ENCODE results near the gene TRIO. TPM values are rescaled to one million over a fixed set of nuclear protein-coding genes. Genes with fewer than 3 reads are reported as not detected.

The TRIO gene
- total RNA-seq, 2 experiments from 2014 or later = 3.7 to 4.2 TPM

GRCh38 chr5:14451871-14452270, 308.7 kb downstream of the TRIO start:
- no peaks in the 10 kb centered on the region for H3K9me3 Mint-ChIP-seq
- no peak overlapping the region for H3K27ac Mint-ChIP-seq
- peaks cover 2% of the 10 kb centered on the region for H3K36me3 Mint-ChIP-seq (ENCODE audit: low read depth)
- no peak for DNase-seq
- no peak overlapping the region for H3K4me3 Mint-ChIP-seq
- POLR2A ChIA-PET = no interaction called here
- CTCF ChIA-PET = interaction anchor here (0.6 to 0.9 kb wide), 3 partner anchors 14 to 675 kb away, joined by 3 to 5 read pairs (median 3); no protein-coding TSS in a partner anchor
- H3K27me3 Mint-ChIP-seq = no peaks in the 10 kb centered on the region
- peaks cover 3% of the 10 kb centered on the region for H3K4me1 Mint-ChIP-seq

DNA sequence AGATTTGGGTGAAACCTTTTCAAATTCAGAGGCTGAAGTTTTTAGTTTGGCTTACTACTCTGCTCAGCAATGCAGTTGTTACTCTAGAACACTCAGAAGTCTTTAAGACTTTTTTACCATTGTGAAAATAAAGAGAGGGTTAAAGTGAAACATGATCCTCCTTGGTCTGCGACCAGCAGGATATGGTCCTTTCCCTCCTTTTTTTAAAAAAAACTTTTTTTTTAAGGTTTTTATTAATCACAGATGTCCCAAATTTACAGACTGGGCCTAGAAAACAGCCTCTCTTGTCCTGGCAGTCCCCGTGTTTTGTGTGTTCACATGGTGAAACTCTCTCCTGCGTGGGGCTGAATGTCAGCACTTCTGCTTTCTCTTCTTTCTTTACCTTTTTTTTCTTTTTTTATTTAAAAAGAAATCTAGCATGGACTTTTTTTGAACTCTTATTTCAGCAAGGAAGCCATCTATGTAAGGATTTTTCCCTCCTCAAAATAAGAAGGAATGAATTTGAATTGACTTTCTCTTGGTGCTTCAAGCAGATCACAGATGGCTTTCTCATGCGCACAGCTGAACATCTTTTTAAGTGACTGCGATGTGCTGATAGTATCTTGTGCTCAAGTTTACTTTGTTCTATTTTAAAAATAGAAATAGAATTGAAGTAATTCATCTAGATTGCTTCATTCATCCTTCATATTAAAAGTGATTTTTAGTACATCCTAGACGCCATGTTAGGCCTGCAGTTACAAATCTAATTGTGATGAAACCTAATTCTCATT, 309.7 kb downstream of the TRIO start:
- Mint-ChIP-seq H3K27me3 (no peaks in the 10 kb centered on the region), H3K36me3 (ENCODE audit: low read depth) (peaks cover 2% of the 10 kb centered on the region), H3K4me1 (peaks cover 3% of the 10 kb centered on the region), H3K4me3 (no peak overlapping the region), H3K27ac (no peak overlapping the region), H3K9me3 (no peaks in the 10 kb centered on the region)
- DNase-seq = no peak
- ChIA-PET CTCF (no interaction called here), POLR2A (no interaction called here)

GRCh38 chr5:14453481-14453880, 310.3 kb downstream of the TRIO start:
- Mint-ChIP-seq H3K4me1 (peaks cover 3% of the 10 kb centered on the region), H3K27me3 (no peaks in the 10 kb centered on the region), H3K9me3 (no peaks in the 10 kb centered on the region), H3K4me3 (no peak overlapping the region), H3K36me3 (ENCODE audit: low read depth) (peaks cover 2% of the 10 kb centered on the region), H3K27ac (no peak overlapping the region)
- CTCF ChIA-PET = no interaction called here
- POLR2A ChIA-PET = no interaction called here
- no peak for DNase-seq

- ChIA-PET CTCF (interaction anchor here (1.1 kb wide), 1 partner anchor 193 kb away, joined by 4 read pairs; no protein-coding TSS in a partner anchor), POLR2A (no interaction called here)
- H3K36me3 Mint-ChIP-seq (ENCODE audit: low read depth) = peaks cover 2% of the 10 kb centered on the region
- no peaks in the 10 kb centered on the region for H3K4me1 Mint-ChIP-seq
- no peak overlapping the region for H3K4me3 Mint-ChIP-seq
- H3K27me3 Mint-ChIP-seq = no peaks in the 10 kb centered on the region
- no peak for DNase-seq
- H3K9me3 Mint-ChIP-seq = no peaks in the 10 kb centered on the region
- H3K27ac Mint-ChIP-seq = no peak overlapping the region
Measured at GRCh38 chr5:14455814-14456321, 312.7 kb downstream of the TRIO start.

GRCh38 chr5:14457476-14457875, 314.3 kb downstream of the TRIO start:
- Mint-ChIP-seq H3K27ac (no peak overlapping the region), H3K9me3 (no peaks in the 10 kb centered on the region), H3K27me3 (no peaks in the 10 kb centered on the region), H3K4me1 (no peaks in the 10 kb centered on the region), H3K36me3 (ENCODE audit: low read depth) (peaks cover 2% of the 10 kb centered on the region), H3K4me3 (no peak overlapping the region)
- ChIA-PET CTCF (interaction anchor here (1.1 kb wide), 1 partner anchor 191 kb away, joined by 4 read pairs; no protein-coding TSS in a partner anchor), POLR2A (no interaction called here)
- no peak for DNase-seq

DNA sequence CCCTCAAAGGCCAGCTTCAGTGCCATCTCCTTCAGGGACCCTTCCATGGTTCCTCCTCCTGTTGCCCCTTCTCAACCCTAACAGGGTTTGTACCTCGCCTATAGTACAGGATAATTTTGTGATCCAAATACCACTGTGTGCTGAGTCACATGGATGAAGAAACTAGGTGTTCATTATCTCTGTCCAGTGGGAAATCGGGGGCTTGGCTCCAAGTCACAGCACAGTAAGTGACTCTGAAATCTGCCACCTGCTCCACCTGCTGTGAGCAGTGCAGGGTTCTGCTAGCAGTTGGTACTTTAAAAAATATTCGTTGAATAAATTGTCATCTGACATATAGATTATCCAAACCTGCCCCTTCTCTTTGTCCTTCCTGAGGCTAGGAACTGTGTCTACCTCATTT, 315.3 kb downstream of the TRIO start:
- ChIA-PET CTCF (interaction anchor here (0.6 to 1.1 kb wide), 2 partner anchors 95 to 190 kb away, joined by 3 to 4 read pairs; no protein-coding TSS in a partner anchor), POLR2A (no interaction called here)
- Mint-ChIP-seq H3K4me3 (no peak overlapping the region), H3K27ac (no peak overlapping the region), H3K36me3 (ENCODE audit: low read depth) (peaks cover 2% of the 10 kb centered on the region), H3K4me1 (no peaks in the 10 kb centered on the region), H3K9me3 (no peaks in the 10 kb centered on the region), H3K27me3 (no peaks in the 10 kb centered on the region)
- no peak for DNase-seq

DNA sequence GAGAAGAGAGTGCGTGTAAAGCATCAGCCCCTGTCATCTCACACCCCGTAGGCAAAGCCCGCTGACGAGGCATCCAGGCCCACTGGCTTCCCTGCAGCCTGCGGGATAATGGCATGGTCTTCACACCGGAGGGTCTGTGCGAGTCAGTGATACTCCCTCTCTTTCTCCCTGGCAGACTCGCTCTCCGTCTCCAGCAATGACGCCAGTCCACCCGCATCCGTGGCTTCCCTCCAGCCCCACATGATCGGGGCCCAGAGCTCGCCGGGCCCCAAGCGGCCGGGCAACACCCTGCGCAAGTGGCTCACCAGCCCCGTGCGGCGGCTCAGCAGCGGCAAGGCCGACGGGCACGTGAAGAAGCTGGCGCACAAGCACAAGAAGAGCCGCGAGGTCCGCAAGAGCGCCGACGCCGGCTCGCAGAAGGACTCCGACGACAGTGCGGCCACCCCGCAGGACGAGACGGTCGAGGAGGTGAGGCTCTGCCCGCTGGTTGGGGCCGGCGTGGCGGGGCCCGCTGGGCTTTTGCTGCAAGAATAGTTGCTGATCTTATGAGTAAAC, 317.8 kb downstream of the TRIO start:
- Mint-ChIP-seq H3K4me3 (no peak overlapping the region), H3K36me3 (ENCODE audit: low read depth) (no peaks in the 10 kb centered on the region), H3K4me1 (peaks cover 1% of the 10 kb centered on the region), H3K27ac (no peak overlapping the region), H3K9me3 (no peaks in the 10 kb centered on the region), H3K27me3 (no peaks in the 10 kb centered on the region)
- ChIA-PET CTCF (no interaction called here), POLR2A (no interaction called here)
- no peak for DNase-seq

DNA sequence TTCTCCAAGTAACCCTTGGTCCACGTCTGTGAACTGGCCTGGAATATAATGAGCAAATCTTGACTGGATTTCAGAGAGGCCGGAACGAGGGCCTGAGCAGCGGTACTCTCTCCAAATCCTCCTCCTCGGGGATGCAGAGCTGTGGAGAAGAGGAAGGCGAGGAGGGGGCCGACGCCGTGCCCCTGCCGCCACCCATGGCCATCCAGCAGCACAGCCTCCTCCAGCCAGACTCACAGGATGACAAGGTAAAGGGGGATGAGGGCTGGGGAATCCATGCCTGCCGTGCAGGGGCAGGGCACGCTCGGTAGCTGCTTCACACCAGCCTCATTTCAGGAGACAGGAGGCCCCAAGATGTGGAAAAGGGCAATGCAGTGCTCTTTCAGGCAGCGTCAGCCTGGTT, 319.5 kb downstream of the TRIO start:
- H3K4me3 Mint-ChIP-seq = no peak overlapping the region
- no peaks in the 10 kb centered on the region for H3K9me3 Mint-ChIP-seq
- H3K27me3 Mint-ChIP-seq = no peaks in the 10 kb centered on the region
- H3K36me3 Mint-ChIP-seq (ENCODE audit: low read depth) = no peaks in the 10 kb centered on the region
- CTCF ChIA-PET = interaction anchor here (1.0 kb wide), 1 partner anchor 10 kb away, joined by 3 read pairs; no protein-coding TSS in a partner anchor
- peaks cover 1% of the 10 kb centered on the region for H3K4me1 Mint-ChIP-seq
- H3K27ac Mint-ChIP-seq = no peak overlapping the region
- POLR2A ChIA-PET = no interaction called here
- no peak for DNase-seq

- Mint-ChIP-seq H3K27me3 (no peaks in the 10 kb centered on the region), H3K4me3 (no peak overlapping the region), H3K36me3 (ENCODE audit: low read depth) (no peaks in the 10 kb centered on the region), H3K4me1 (peaks cover 1% of the 10 kb centered on the region), H3K9me3 (no peaks in the 10 kb centered on the region), H3K27ac (no peak overlapping the region)
- ChIA-PET CTCF (no interaction called here), POLR2A (no interaction called here)
- no peak for DNase-seq
Measured at GRCh38 chr5:14463629-14464028, 320.5 kb downstream of the TRIO start.

DNA sequence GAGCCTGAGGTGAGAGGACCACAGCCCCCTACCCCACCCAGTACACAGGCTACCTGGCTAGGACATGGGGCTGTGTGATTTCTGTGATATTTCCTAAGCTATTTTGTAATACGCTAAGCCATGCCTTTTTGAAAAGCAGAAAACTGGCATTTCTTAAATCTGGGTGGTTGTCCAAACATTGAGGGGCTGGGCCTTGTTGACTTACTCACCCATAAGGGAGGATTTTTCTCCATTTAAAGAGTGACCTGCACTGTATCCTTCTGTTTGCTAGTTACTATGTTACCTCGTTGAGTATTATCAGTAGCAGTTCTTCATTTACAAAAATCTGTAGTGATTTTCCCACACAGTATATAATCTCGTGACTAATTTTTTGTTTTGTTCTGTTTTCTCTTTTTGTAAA, 321.0 kb downstream of the TRIO start:
- CTCF ChIA-PET = interaction anchor here (0.9 kb wide), 1 partner anchor 41 kb away, joined by 3 read pairs; no protein-coding TSS in a partner anchor
- peaks cover 1% of the 10 kb centered on the region for H3K4me1 Mint-ChIP-seq

GRCh38 chr5:14464671-14465070, 321.5 kb downstream of the TRIO start:
- H3K27me3 Mint-ChIP-seq = peaks cover 3% of the 10 kb centered on the region
- ChIA-PET POLR2A (no interaction called here), CTCF (interaction anchor here (0.9 kb wide), 1 partner anchor 40 kb away, joined by 3 read pairs; no protein-coding TSS in a partner anchor)
- no peak for DNase-seq
- H3K9me3 Mint-ChIP-seq = no peaks in the 10 kb centered on the region
- no peaks in the 10 kb centered on the region for H3K36me3 Mint-ChIP-seq (ENCODE audit: low read depth)
- no peak overlapping the region for H3K4me3 Mint-ChIP-seq
- H3K27ac Mint-ChIP-seq = no peak overlapping the region
- peaks cover 1% of the 10 kb centered on the region for H3K4me1 Mint-ChIP-seq

More for the DNA sequence above, 321.0 kb downstream of the TRIO start:
- Mint-ChIP-seq H3K36me3 (ENCODE audit: low read depth) (no peaks in the 10 kb centered on the region), H3K4me3 (no peak overlapping the region), H3K27me3 (no peaks in the 10 kb centered on the region), H3K27ac (no peak overlapping the region), H3K9me3 (no peaks in the 10 kb centered on the region)
- POLR2A ChIA-PET = no interaction called here
- no peak for DNase-seq

- no peak for DNase-seq
- H3K27ac Mint-ChIP-seq = no peak overlapping the region
- ChIA-PET POLR2A (no interaction called here), CTCF (no interaction called here)
- no peak overlapping the region for H3K4me3 Mint-ChIP-seq
- no peaks in the 10 kb centered on the region for H3K36me3 Mint-ChIP-seq (ENCODE audit: low read depth)
- H3K4me1 Mint-ChIP-seq = peaks cover 1% of the 10 kb centered on the region
- H3K27me3 Mint-ChIP-seq = peaks cover 3% of the 10 kb centered on the region
- H3K9me3 Mint-ChIP-seq = no peaks in the 10 kb centered on the region
Measured at GRCh38 chr5:14465116-14465515, 322.0 kb downstream of the TRIO start.

DNA sequence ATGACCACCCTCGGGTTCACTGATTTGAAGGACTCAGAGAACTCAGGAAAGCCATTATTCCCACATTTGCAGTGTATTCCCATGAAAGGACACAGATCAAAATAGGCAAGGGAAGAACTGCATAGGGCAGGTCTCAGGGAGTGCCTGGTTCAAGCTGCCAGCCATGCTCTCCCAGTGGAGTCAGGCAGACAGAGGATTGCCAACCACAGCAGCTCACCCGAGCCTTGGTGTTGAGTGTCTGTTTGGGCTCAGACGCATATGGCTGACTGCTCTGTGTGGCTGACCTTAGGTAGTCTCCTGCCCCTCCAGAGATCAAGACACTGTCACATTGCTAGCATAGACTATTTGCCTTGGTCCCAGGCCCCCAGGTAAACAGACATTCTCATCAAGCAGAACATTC, 322.6 kb downstream of the TRIO start:
- H3K4me1 Mint-ChIP-seq = peaks cover 1% of the 10 kb centered on the region
- ChIA-PET CTCF (interaction anchor here (0.6 kb wide), 1 partner anchor 15 kb away, joined by 3 read pairs; no protein-coding TSS in a partner anchor), POLR2A (no interaction called here)
- DNase-seq = no peak
- peaks cover 3% of the 10 kb centered on the region for H3K27me3 Mint-ChIP-seq
- H3K36me3 Mint-ChIP-seq (ENCODE audit: low read depth) = no peaks in the 10 kb centered on the region
- H3K9me3 Mint-ChIP-seq = no peaks in the 10 kb centered on the region
- no peak overlapping the region for H3K4me3 Mint-ChIP-seq
- H3K27ac Mint-ChIP-seq = no peak overlapping the region
